ENCODE measurements around the gene DYSF. TPM values are rescaled to one million over a fixed set of nuclear protein-coding genes. Genes with fewer than 3 reads are reported as not detected.
"Not testable (repeated sequence)": the region's sequence is repeated elsewhere in the genome, so short reads cannot be mapped to it uniquely, and the experiment has no call there.

The DYSF gene
- 0.34 TPM for polyA plus RNA-seq

DNA sequence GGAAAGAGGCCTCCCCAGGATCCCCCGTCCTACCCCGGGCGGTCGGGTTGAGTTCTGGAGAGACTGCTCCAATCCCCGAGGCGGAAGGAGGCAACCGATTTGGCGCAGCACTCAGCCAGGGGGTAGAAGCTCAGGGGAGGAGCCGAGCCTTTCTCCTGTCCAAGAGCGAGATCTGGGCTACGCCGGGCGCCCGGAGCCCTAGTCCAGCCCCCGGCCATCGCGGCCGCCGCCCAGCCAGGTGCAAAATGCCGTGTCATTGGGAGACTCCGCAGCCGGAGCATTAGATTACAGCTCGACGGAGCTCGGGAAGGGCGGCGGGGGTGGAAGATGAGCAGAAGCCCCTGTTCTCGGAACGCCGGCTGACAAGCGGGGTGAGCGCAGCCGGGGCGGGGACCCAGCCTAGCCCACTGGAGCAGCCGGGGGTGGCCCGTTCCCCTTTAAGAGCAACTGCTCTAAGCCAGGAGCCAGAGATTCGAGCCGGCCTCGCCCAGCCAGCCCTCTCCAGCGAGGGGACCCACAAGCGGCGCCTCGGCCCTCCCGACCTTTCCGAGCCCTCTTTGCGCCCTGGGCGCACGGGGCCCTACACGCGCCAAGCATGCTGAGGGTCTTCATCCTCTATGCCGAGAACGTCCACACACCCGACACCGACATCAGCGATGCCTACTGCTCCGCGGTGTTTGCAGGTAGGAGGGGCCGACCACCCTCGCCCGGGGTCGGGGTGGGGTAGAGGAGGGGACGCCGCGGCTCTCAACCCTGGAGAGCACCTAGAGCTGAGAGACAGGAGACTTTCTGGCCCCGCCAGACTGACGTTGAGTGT, at the start of gene DYSF:
DYSF (plus strand) TSS at position 158 of the 817 bp plus-strand sequence.
- peaks cover 7 to 11% (median 7%) of the 10 kb centered on the region in 3 donors for H3K4me1 Mint-ChIP-seq
- no peak within 1 kb of the TSS for H3K27ac Mint-ChIP-seq
- peaks cover 41% of the 10 kb centered on the region for H3K27me3 Mint-ChIP-seq

DNA sequence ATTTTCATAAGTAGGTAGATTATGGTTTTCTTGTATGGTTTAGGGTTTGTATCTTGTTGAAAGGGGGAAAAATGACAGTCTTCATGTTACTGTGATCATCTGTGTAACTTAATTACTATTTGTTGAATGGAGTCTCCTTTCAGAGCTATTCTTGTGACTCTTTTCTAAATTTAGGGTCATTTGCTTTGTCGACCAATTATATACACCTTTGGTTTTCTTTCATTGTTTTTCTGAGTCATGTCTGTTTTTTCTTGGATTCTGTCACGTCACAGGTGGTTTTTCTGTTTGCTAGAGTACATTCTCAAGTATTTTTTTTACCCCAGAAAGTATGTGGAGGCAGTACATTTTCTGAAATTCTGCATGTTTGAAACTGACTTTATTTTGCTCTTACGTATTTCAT, 43.8 kb upstream of the DYSF start:
- H3K36me3 Mint-ChIP-seq = peaks cover 9% of the 10 kb centered on the region
- no peaks in the 10 kb centered on the region for H3K9me3 Mint-ChIP-seq
- no peaks in the 10 kb centered on the region for H3K27me3 Mint-ChIP-seq
- no peak overlapping the region for H3K27ac Mint-ChIP-seq
- no peak overlapping the region for H3K4me3 Mint-ChIP-seq
- H3K4me1 Mint-ChIP-seq = peaks cover 0 to 1% (median 1%) of the 10 kb centered on the region in 3 donors

More for the DNA sequence above, at the start of gene DYSF:
- Mint-ChIP-seq H3K4me3 (peak within 1 kb of the TSS in 3 of 4 donors; percentile 59 to 84 (median 77)), H3K36me3 (peaks cover 2% of the 10 kb centered on the region), H3K9me3 (no peaks in the 10 kb centered on the region)

DNA sequence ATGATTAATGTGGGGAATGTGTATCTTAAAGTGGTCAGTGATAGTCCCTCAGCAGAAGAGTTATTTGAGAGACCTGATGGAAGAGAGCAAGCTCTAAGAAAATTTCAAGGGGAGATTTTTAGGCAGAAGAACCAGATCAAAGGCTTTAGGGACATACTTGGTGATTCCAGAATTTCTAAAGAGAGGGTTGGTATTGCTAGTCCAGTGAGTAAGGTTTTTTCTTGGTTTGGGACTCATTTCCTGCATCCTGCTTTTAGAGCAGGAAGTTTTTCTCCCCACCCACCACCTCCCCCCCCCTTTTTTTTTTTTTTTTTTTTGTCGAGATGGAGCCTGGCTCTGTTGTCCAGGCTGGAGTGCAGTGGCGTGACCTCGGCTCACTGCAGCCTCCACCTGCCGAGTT, 42.7 kb upstream of the DYSF start:
- Mint-ChIP-seq H3K4me1 (peaks cover 0 to 1% (median 1%) of the 10 kb centered on the region in 3 donors), H3K27ac (no peak overlapping the region), H3K36me3 (peaks cover 9% of the 10 kb centered on the region), H3K27me3 (no peaks in the 10 kb centered on the region), H3K4me3 (no peak overlapping the region), H3K9me3 (no peaks in the 10 kb centered on the region)

GRCh38 chr2:71416866-71417265, 36.5 kb upstream of the DYSF start:
- not testable (repeated sequence) for H3K36me3 Mint-ChIP-seq, H3K4me1 Mint-ChIP-seq, H3K9me3 Mint-ChIP-seq, H3K27me3 Mint-ChIP-seq
- Mint-ChIP-seq H3K4me3 (peak overlapping the region; percentile 87 to 99 (median 97)), H3K27ac (peak overlapping the region; percentile 95 to 97 (median 97))

DNA sequence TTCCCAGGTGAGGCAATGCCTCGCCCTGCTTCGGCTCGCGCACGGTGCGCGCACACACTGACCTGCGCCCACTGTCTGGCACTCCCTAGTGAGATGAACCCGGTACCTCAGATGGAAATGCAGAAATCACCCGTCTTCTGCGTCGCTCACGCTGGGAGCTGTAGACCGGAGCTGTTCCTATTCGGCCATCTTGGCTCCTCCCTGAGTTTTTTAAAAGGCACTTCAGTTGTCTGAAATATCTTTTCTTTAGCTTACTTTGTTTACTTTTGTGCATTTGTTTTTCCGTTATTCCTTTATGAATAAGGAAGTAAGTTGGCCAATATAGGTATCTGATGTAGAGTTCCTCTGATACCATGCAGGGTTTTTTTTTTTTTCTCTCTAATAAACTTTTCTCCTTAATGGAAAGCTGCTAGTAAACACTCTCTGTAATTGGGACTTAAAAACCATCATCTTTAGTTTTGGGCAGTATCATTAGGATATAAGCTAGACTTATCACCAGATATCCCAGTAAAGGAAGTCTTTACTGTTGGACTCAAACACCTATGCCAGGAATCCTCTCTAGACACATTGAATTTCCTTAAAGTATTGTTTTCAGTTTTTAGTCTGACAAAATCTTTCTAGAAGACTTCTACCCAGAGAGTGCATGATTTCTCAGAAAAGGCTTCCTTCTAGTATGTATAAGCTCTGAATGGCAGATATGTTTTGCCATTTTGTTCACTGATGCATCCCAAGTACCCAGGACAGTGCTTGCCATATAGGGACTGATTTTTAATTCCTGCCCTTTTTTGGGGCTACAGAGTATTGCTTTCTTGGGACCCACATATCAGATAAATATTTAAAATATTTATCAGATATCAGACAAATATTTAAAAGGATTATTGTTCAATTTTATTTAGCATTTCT, 35.8 kb upstream of the DYSF start:
- Mint-ChIP-seq H3K4me3 (peak overlapping the region; percentile 87 to 99 (median 97)), H3K27me3 (no peaks in the 10 kb centered on the region), H3K36me3 (no peaks in the 10 kb centered on the region), H3K4me1 (peaks cover 4 to 9% (median 4%) of the 10 kb centered on the region in 3 donors), H3K27ac (peak overlapping the region; percentile 95 to 97 (median 97)), H3K9me3 (no peaks in the 10 kb centered on the region)

DNA sequence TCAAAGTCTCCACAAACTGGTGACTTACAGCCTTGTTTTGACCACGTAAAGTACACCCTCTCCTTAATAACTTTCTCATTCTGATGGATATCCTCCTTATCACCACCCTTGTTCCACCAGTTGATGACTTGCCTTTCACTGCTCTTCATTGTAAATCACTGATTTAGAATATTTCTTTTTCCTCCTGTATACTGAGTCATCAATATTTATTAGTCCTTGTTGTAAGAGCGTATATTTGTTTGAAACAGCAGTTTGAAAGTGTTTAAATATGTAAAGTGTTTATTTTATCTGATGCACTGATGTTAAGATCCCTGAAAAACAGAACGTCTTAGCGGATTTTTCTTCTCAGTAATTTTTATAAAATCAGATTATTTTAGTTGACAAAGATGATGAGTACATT, 34.2 kb upstream of the DYSF start:
- Mint-ChIP-seq H3K4me3 (peak overlapping the region in 1 of 4 donors; percentile 79), H3K9me3 (no peaks in the 10 kb centered on the region), H3K27ac (no peak overlapping the region), H3K27me3 (no peaks in the 10 kb centered on the region), H3K4me1 (peaks cover 4 to 9% (median 4%) of the 10 kb centered on the region in 3 donors), H3K36me3 (no peaks in the 10 kb centered on the region)

DNA sequence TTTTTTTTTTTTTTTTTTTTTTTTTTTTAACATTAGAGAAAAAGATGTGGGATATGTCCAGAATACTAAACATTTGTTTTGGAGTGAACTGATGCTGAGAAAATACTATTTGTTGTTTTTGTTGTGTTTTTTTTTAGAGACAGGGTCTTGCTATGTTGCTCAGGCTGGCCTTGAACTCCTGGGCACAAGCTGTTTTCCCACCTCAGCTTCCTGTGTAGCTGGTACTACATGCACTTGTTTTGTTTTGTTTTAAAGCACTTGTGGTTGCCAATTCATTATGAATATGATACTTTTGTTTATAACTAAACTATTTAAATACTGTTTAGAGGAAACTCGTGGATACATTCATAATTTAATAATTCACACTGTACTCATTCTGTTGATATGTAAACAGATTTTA, 33.4 kb upstream of the DYSF start:
- Mint-ChIP-seq H3K4me1 (peaks cover 4 to 9% (median 4%) of the 10 kb centered on the region in 3 donors), H3K36me3 (peaks cover under 1% of the 10 kb centered on the region), H3K4me3 (no peak overlapping the region), H3K27ac (no peak overlapping the region), H3K27me3 (no peaks in the 10 kb centered on the region), H3K9me3 (no peaks in the 10 kb centered on the region)

DNA sequence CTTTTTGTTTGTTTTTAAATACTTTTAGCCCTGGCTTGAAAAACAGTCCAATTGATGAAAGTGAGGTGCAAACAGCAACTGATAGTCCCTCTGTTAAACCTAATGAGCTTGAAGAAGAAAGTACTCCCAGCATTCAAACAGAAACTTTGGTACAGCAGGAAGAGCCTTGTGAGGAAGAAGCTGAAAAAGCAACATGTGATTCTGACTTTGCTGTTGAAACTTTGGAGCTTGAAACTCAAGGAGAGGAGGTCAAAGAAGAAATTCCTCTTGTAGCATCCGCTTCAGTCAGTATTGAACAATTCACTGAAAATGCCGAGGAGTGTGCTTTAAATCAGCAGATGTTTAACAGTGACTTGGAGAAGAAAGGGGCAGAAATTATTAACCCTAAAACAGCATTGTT, 30.6 kb upstream of the DYSF start:
- Mint-ChIP-seq H3K4me3 (no peak overlapping the region), H3K27ac (no peak overlapping the region), H3K4me1 (peaks cover 0 to 4% (median under 1%) of the 10 kb centered on the region in 3 donors), H3K27me3 (no peaks in the 10 kb centered on the region), H3K9me3 (no peaks in the 10 kb centered on the region), H3K36me3 (peaks cover 2% of the 10 kb centered on the region)

- Mint-ChIP-seq H3K9me3 (no peaks in the 10 kb centered on the region), H3K27ac (no peak overlapping the region), H3K36me3 (peaks cover 2% of the 10 kb centered on the region), H3K27me3 (no peaks in the 10 kb centered on the region), H3K4me3 (no peak overlapping the region), H3K4me1 (peaks cover 0 to 2% (median 0%) of the 10 kb centered on the region in 3 donors)
These were observed 29.4 kb upstream of the DYSF start for GRCh38 chr2:71423817-71424420.

GRCh38 chr2:71426721-71427120, 26.6 kb upstream of the DYSF start:
- H3K9me3 Mint-ChIP-seq = no peaks in the 10 kb centered on the region
- H3K27me3 Mint-ChIP-seq = no peaks in the 10 kb centered on the region
- H3K27ac Mint-ChIP-seq = peak overlapping the region in 1 of 3 donors; percentile 2
- no peak overlapping the region for H3K4me3 Mint-ChIP-seq
- no peaks in the 10 kb centered on the region for H3K4me1 Mint-ChIP-seq
- H3K36me3 Mint-ChIP-seq = peaks cover 2% of the 10 kb centered on the region

DNA sequence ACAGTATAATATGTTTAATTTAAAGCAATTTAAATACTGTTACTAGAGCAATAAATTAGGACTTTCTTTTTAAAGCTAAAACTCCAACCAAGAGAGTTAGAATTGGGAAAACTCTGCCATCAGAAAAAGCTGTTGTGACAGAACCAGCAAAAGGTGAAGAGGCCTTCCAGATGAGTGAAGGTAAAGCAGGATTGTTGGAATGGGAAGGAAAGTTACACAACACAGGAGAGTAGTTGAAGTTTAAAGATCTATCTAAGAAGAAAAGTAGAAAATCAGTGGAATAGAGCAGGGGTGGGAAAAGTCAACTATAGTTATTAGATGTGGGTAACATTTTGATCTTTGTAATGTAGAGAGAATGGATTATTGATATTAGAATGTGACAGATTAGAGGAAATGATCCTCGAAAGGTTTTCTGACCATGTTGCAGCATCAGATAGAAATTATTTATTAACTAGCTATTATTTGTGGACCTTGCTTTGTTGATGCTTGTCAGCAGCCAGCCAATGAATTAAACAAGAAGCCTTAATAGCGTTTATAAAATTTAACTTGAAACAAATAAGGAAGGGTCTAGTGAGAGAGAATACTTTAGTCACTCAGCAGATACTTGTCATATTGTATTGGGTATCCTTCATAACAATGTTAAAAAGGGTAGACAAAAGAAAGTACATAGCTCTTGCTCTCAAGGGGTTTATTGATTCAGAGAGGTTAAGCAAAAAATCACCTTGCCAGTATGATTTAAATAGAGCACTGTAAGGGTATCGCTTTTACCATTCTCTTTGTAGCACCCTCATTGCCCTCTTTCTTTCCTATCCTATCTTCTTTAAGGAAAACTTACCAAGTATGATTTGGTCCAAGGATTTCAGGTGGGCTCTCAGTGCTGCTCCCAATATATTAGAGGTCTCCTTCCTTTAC, 24.6 kb upstream of the DYSF start:
- H3K27me3 Mint-ChIP-seq = no peaks in the 10 kb centered on the region
- no peak overlapping the region for H3K4me3 Mint-ChIP-seq
- H3K4me1 Mint-ChIP-seq = no peaks in the 10 kb centered on the region
- H3K27ac Mint-ChIP-seq = no peak overlapping the region
- H3K36me3 Mint-ChIP-seq = peaks cover 2% of the 10 kb centered on the region
- no peaks in the 10 kb centered on the region for H3K9me3 Mint-ChIP-seq

DNA sequence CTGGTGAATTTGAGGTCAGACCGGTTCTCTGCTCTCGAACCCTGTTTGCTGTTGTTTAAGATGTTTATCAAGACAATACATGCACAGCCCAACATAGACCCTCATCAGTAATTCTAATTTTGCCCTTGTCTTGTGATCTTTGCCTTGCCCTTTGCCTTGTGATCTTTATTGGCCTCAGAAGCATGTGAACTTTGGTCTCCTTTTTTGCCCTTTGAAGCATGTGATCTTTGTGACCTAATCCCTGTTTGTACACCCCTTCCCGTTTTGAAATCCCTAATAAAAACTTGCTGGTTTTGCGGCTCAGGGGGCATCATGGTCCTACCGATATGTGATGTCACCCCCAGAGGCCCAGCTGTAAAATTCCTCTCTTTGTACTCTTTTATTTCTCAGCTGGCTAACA, 8.2 kb upstream of the DYSF start:
- H3K9me3 Mint-ChIP-seq, H3K4me1 Mint-ChIP-seq, H3K27ac Mint-ChIP-seq, H3K4me3 Mint-ChIP-seq, H3K27me3 Mint-ChIP-seq: not testable (repeated sequence)
- peaks cover 10% of the 10 kb centered on the region for H3K36me3 Mint-ChIP-seq

GRCh38 chr2:71446505-71446904, 6.9 kb upstream of the DYSF start:
- Mint-ChIP-seq H3K4me1 (no peaks in the 10 kb centered on the region), H3K36me3 (peaks cover 4% of the 10 kb centered on the region), H3K27me3 (no peaks in the 10 kb centered on the region), H3K9me3 (peaks cover 0 to 2% (median 0%) of the 10 kb centered on the region in 3 donors), H3K4me3 (no peak overlapping the region), H3K27ac (no peak overlapping the region)

DNA sequence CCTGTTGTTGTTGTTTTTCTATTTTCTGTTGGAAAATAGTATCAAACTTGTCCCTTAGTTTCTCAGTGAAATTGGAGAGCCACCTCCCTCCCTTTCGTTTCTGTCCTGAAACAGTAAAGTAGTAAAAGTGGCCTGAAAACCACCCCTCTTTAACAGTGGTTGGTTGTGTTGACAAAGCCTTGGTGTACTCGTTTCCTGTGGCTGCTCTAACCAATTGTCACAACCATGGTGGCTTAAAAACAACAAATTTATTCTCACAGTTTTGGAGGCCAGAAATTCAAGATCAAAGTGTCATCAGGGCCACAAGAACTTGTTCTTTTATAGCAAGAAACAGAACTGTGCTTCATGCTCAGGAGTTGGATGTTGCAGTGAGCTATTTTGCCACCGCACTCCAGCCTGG, 4.0 kb upstream of the DYSF start:
- Mint-ChIP-seq H3K36me3 (peaks cover 4% of the 10 kb centered on the region), H3K4me1 (peaks cover 5 to 11% (median 7%) of the 10 kb centered on the region in 3 donors), H3K4me3 (no peak overlapping the region), H3K27ac (no peak overlapping the region), H3K27me3 (peaks cover 21% of the 10 kb centered on the region), H3K9me3 (peaks cover 0 to 2% (median 0%) of the 10 kb centered on the region in 3 donors)
